Stimulated activated naive CD8-positive, alpha-beta T cell treated with anti-CD3 and anti-CD28 coated beads, Interleukin-15, amount 100 ng/mL, for 72 hours (primary cell): ENCODE measurements around the gene ITIH1.
"Not testable (repeated sequence)": the region's sequence is repeated elsewhere in the genome, so short reads cannot be mapped to it uniquely, and the experiment has no call there.

Experiments used
- ATAC-seq: fragments of 150-1000 bp; cut with Tn5 transposase; 2 replicates; pipeline ENCODE4 v1.10.0; 2021; ENCODE audit warnings: mild to moderate bottlenecking, moderate library complexity
- DNase-seq, 2 donors: peaks; one replicate each; pipeline ENCODE4 v3.0.0; 2021 to 2022
- H3K27ac Mint-ChIP-seq, 2 donors: one replicate each; pipeline ENCODE4 v1.8.0; 2022; ENCODE audit warnings: mild to moderate bottlenecking in 2 of 2, mixed read lengths in 2 of 2, moderate library complexity in 2 of 2
- H3K27me3 Mint-ChIP-seq: one replicate; pipeline ENCODE4 v1.8.0; 2022; ENCODE audit warnings: mixed read lengths
- H3K4me1 Mint-ChIP-seq: one replicate; pipeline ENCODE4 v1.8.0; 2022; ENCODE audit warnings: mild to moderate bottlenecking, mixed read lengths
- H3K4me3 Mint-ChIP-seq, 2 donors: one replicate each; pipeline ENCODE4 v1.8.0; 2022; ENCODE audit warnings: mild to moderate bottlenecking in 2 of 2, mixed read lengths in 2 of 2, moderate library complexity in 1 of 2
- H3K9me3 Mint-ChIP-seq, 2 donors: one replicate each; pipeline ENCODE4 v1.8.0; 2022; ENCODE audit warnings: mixed read lengths in 2 of 2

The ITIH1 gene

GRCh38 chr3:52770496-52771333, 6.7 kb upstream of the ITIH1 start, which contains the start of gene NEK4:
Gene NEK4, minus strand, starts transcription at chr3:52770940. Its CDS starts 194 bp downstream, at chr3:52770746.
- H3K9me3 Mint-ChIP-seq, result no peaks in the 10 kb centered on the region
- peak within 1 kb of the TSS; percentile 78 to 86 for H3K4me3 Mint-ChIP-seq
- peak within 1 kb of the TSS; percentile 74 to 94 for H3K27ac Mint-ChIP-seq
- DNase-seq (peak; percentile 88 to 91), ATAC-seq (peak; percentile 98)
- peaks cover 18% of the 10 kb centered on the region for H3K4me1 Mint-ChIP-seq
- H3K27me3 Mint-ChIP-seq, result no peaks in the 10 kb centered on the region

- peaks cover 18% of the 10 kb centered on the region for H3K4me1 Mint-ChIP-seq
- no peaks in the 10 kb centered on the region for H3K27me3 Mint-ChIP-seq
- H3K27ac Mint-ChIP-seq, result peak overlapping the region; percentile 74 to 94
- no peak for DNase-seq
- no peaks in the 10 kb centered on the region for H3K9me3 Mint-ChIP-seq
- H3K4me3 Mint-ChIP-seq, result peak overlapping the region; percentile 78 to 86
- peak; percentile 53 for ATAC-seq
Measured at GRCh38 chr3:52771334-52771681, 6.1 kb upstream of the ITIH1 start.

- H3K27ac Mint-ChIP-seq, result peak overlapping the region in 1 of 2 donors; percentile 94
- no peaks in the 10 kb centered on the region for H3K9me3 Mint-ChIP-seq
- no peaks in the 10 kb centered on the region for H3K27me3 Mint-ChIP-seq
- H3K4me3 Mint-ChIP-seq, result peak overlapping the region; percentile 78 to 86
- no peak for ATAC-seq
- peaks cover 18% of the 10 kb centered on the region for H3K4me1 Mint-ChIP-seq
- no peak for DNase-seq
Measured at GRCh38 chr3:52771702-52772101, 5.7 kb upstream of the ITIH1 start.

- Mint-ChIP-seq H3K9me3 (no peaks in the 10 kb centered on the region), H3K27ac (no peak overlapping the region), H3K4me3 (no peak overlapping the region), H3K27me3 (no peaks in the 10 kb centered on the region), H3K4me1 (peaks cover 18% of the 10 kb centered on the region)
- DNase-seq (no peak), ATAC-seq (no peak)
Measured at GRCh38 chr3:52773361-52774065, 3.9 kb upstream of the ITIH1 start.

GRCh38 chr3:52774066-52774713, 3.2 kb upstream of the ITIH1 start:
- no peaks in the 10 kb centered on the region for H3K9me3 Mint-ChIP-seq
- no peak for DNase-seq
- no peaks in the 10 kb centered on the region for H3K27me3 Mint-ChIP-seq
- no peak overlapping the region for H3K27ac Mint-ChIP-seq
- no peak overlapping the region for H3K4me3 Mint-ChIP-seq
- no peak for ATAC-seq
- peaks cover 17% of the 10 kb centered on the region for H3K4me1 Mint-ChIP-seq

- Mint-ChIP-seq H3K27me3 (no peaks in the 10 kb centered on the region), H3K27ac (peak overlapping the region in 1 of 2 donors; percentile 1), H3K4me3 (no peak overlapping the region), H3K4me1 (peaks cover 7% of the 10 kb centered on the region), H3K9me3 (no peaks in the 10 kb centered on the region)
- ATAC-seq (no peak), DNase-seq (no peak)
Measured at GRCh38 chr3:52774901-52775864, 2.2 kb upstream of the ITIH1 start.

- ATAC-seq, result no peak
- Mint-ChIP-seq H3K27me3 (peaks cover 1% of the 10 kb centered on the region), H3K4me3 (no peak overlapping the region), H3K9me3 (no peaks in the 10 kb centered on the region), H3K4me1 (peaks cover 7% of the 10 kb centered on the region), H3K27ac (no peak overlapping the region)
- DNase-seq, result no peak
Measured at GRCh38 chr3:52775877-52776276, 1.5 kb upstream of the ITIH1 start.

- not testable (repeated sequence) for H3K27me3 Mint-ChIP-seq, H3K4me3 Mint-ChIP-seq, DNase-seq, H3K4me1 Mint-ChIP-seq, H3K9me3 Mint-ChIP-seq, ATAC-seq
- H3K27ac Mint-ChIP-seq, result peak overlapping the region in 1 of 2 donors; percentile 13
Measured at GRCh38 chr3:52776486-52776885, 913 bp upstream of the ITIH1 start.

GRCh38 chr3:52777959-52778805, 783 bp downstream of the ITIH1 start:
- Mint-ChIP-seq H3K27me3 (peaks cover 14% of the 10 kb centered on the region), H3K4me1 (no peaks in the 10 kb centered on the region), H3K4me3 (no peak overlapping the region), H3K9me3 (no peaks in the 10 kb centered on the region), H3K27ac (no peak overlapping the region)
- no peak for DNase-seq
- no peak for ATAC-seq

- Mint-ChIP-seq H3K4me1 (no peaks in the 10 kb centered on the region), H3K9me3 (no peaks in the 10 kb centered on the region), H3K4me3 (no peak overlapping the region), H3K27ac (no peak overlapping the region), H3K27me3 (peaks cover 14% of the 10 kb centered on the region)
- no peak for DNase-seq
- ATAC-seq, result no peak
Measured at GRCh38 chr3:52779011-52779836, 1.8 kb downstream of the ITIH1 start.

GRCh38 chr3:52779837-52780585, 2.6 kb downstream of the ITIH1 start:
- DNase-seq (no peak), ATAC-seq (no peak)
- H3K27me3 Mint-ChIP-seq, result peaks cover 14% of the 10 kb centered on the region
- H3K27ac Mint-ChIP-seq, result no peak overlapping the region
- no peaks in the 10 kb centered on the region for H3K4me1 Mint-ChIP-seq
- no peak overlapping the region for H3K4me3 Mint-ChIP-seq
- H3K9me3 Mint-ChIP-seq, result no peaks in the 10 kb centered on the region

- Mint-ChIP-seq H3K27me3 (peaks cover 14% of the 10 kb centered on the region), H3K4me3 (no peak overlapping the region), H3K27ac (no peak overlapping the region), H3K9me3 (no peaks in the 10 kb centered on the region), H3K4me1 (no peaks in the 10 kb centered on the region)
- ATAC-seq (no peak), DNase-seq (no peak)
Measured at GRCh38 chr3:52781741-52782140, 4.3 kb downstream of the ITIH1 start.
